Transverse colon (tissue), 4 donors: ENCODE results near the gene PDE4B. TPM values are rescaled to one million over a fixed set of nuclear protein-coding genes. Genes with fewer than 3 reads are reported as not detected.

ENCODE experiments used
- DNase-seq: peaks from one replicate; pipeline ENCODE4 v3.0.0-alpha.2; 2019
- H3K27ac ChIP-seq, 4 donors: fragments of 200-600 bp; sonication (generic); 2 replicates each; pipeline ENCODE4 v1.5.1; 2016 to 2018; ENCODE audit warnings: inconsistent platforms in 4 of 4
- H3K27me3 ChIP-seq: fragments of 200-600 bp; sonication (generic); 2 replicates; pipeline ENCODE4 v1.5.1; 2017; ENCODE audit warnings: inconsistent platforms
- H3K36me3 ChIP-seq, 4 donors: fragments of 200-600 bp; sonication (generic); 2 replicates each; pipeline ENCODE4 v1.5.1; 2017 to 2019; ENCODE audit warnings: inconsistent platforms in 4 of 4
- H3K4me1 ChIP-seq, 4 donors: fragments of 200-600 bp; sonication (generic); 2 replicates each; pipeline ENCODE4 v1.5.1; 2017 to 2020; ENCODE audit warnings: inconsistent platforms in 4 of 4
- H3K4me3 ChIP-seq, 4 donors: fragments of 200-600 bp; sonication (generic); 1 replicate in 1 of 4; 2 replicates in 3 of 4; pipeline versions ENCODE4 v1.5.1 to v1.6.1; 2017 to 2019; ENCODE audit warnings: inconsistent platforms in 4 of 4
- H3K9me3 ChIP-seq, 2 donors: fragments of 200-600 bp; sonication (generic); 2 replicates each; pipeline ENCODE4 v1.5.1; 2017 to 2019; ENCODE audit warnings: inconsistent platforms in 2 of 2
- CTCF ChIP-seq, 5 experiments: fragments of 200-600 bp in 3 of 5; fragments of 450-650 bp in 2 of 5; sonication (generic) in 3 of 5; IDR thresholded peaks; 1 replicate in 2 of 5; 2 replicates in 3 of 5; pipeline ENCODE4 v1.5.1; 2016 to 2017; ENCODE audit warnings: antibody characterized with exemption in 5 of 5, inconsistent platforms in 3 of 5, mild to moderate bottlenecking in 2 of 5, moderate library complexity in 1 of 5
- EP300 ChIP-seq: sonication (generic); formaldehyde crosslinking; IDR thresholded peaks from one replicate; pipeline ENCODE4 v1.6.1; 2017; ENCODE audit warnings: antibody characterized with exemption, low read depth
- POLR2A ChIP-seq: fragments of 450-650 bp; IDR thresholded peaks from one replicate; pipeline ENCODE4 v1.6.1; 2016; ENCODE audit warnings: antibody characterized with exemption, mild to moderate bottlenecking, moderate library complexity
- POLR2AphosphoS5 ChIP-seq, 3 donors: sonication (generic); formaldehyde crosslinking; IDR thresholded peaks; one replicate each; pipeline ENCODE4 v1.6.1; 2016; ENCODE audit warnings: antibody characterized with exemption in 3 of 3
- WGBS, 2 donors: methylation state at CpG; one replicate each; pipeline ENCODE4 v1.1.5; 2018; ENCODE audit warnings: low coverage in 1 of 2; 5-methylcytosine and 5-hydroxymethylcytosine counted together
- in situ Hi-C, 4 donors: fragments of 200-750 bp; cut with MboI; loops; one replicate each; pipeline versions ENCODE4 v1.15.0 to v1.15.1; 2017; ENCODE audit warnings: low sequenced_read_pairs in 3 of 4, low pct_ligation_motif_present in 1 of 4, low pct_unique_long_range_greater_than_20kb in 1 of 4
- intact Hi-C: fragments of 100-400 bp; cut with DNase I; formaldehyde crosslinking; loops from one replicate; pipeline ENCODE4 v1.15.1; 2023; ENCODE audit warnings: low total_unique reads
- total RNA-seq, 4 donors: library from RNA; depleted of rRNA; stranded (reverse); fragments of >200 nt; gene quantifications; one replicate each; pipeline ENCODE4 v1.1.0, GENCODE V29; 2016

Gene PDE4B
- total RNA-seq, 4 donors from 2014 or later, result 4.5 to 14.8 (median 6.5) TPM

GRCh38 chr1:66283622-66284041 is 490.9 kb downstream of the PDE4B start:
- no peak overlapping the region for H3K27ac ChIP-seq
- no peak for DNase-seq
- WGBS, 2 donors, result 72 to 80% methylated on average over 1 to 2 of the region's 2 CpGs

GRCh38 chr1:66284746-66285145 is 492.1 kb downstream of the PDE4B start:
- H3K27ac ChIP-seq, result no peak overlapping the region
- 89 to 95% methylated on average over 2 of the region's 2 CpGs for WGBS, 2 donors
- intact Hi-C loops, result no loop called here
- no peaks in the 10 kb centered on the region for H3K36me3 ChIP-seq
- H3K4me3 ChIP-seq, result no peak overlapping the region
- no peaks in the 10 kb centered on the region for H3K27me3 ChIP-seq
- TF ChIP-seq POLR2AphosphoS5 (IDR thresholded peaks at IDR 0.05) (no peak), EP300 (no peak), CTCF (IDR thresholded peaks at IDR 0.05) (no peak), POLR2A (no peak)
- DNase-seq, result no peak
- no peaks in the 10 kb centered on the region for H3K9me3 ChIP-seq
- H3K4me1 ChIP-seq, result peaks cover 0 to 9% (median 3%) of the 10 kb centered on the region in 4 donors
- in situ Hi-C loops, result no loop called here

More at GRCh38 chr1:66283622-66284041, 490.9 kb downstream of the PDE4B start:
- no peaks in the 10 kb centered on the region for H3K27me3 ChIP-seq
- intact Hi-C loops (no loop called here), in situ Hi-C loops (no loop called here)
- no peaks in the 10 kb centered on the region for H3K9me3 ChIP-seq
- H3K36me3 ChIP-seq, result no peaks in the 10 kb centered on the region
- no peak for TF ChIP-seq POLR2AphosphoS5 (IDR thresholded peaks at IDR 0.05)
- TF ChIP-seq EP300, result no peak
- no peak for TF ChIP-seq CTCF (IDR thresholded peaks at IDR 0.05)
- no peak for TF ChIP-seq POLR2A
- H3K4me3 ChIP-seq, result no peak overlapping the region
- peaks cover 0 to 14% (median 4%) of the 10 kb centered on the region in 4 donors for H3K4me1 ChIP-seq

- Histone ChIP-seq H3K27ac (no peak overlapping the region), H3K4me3 (no peak overlapping the region), H3K4me1 (peaks cover 0 to 9% (median 3%) of the 10 kb centered on the region in 4 donors), H3K36me3 (no peaks in the 10 kb centered on the region), H3K9me3 (no peaks in the 10 kb centered on the region), H3K27me3 (no peaks in the 10 kb centered on the region)
- in situ Hi-C loops (no loop called here), intact Hi-C loops (no loop called here)
- no peak for TF ChIP-seq POLR2A
- no peak for DNase-seq
- WGBS, 2 donors, result 40 to 58% methylated on average over 1 to 2 of the region's 2 CpGs
Observed at GRCh38 chr1:66285618-66286270, 493.0 kb downstream of the PDE4B start.

- H3K27me3 ChIP-seq, result no peaks in the 10 kb centered on the region
- no peaks in the 10 kb centered on the region for H3K9me3 ChIP-seq
- intact Hi-C loops (no loop called here), in situ Hi-C loops (no loop called here)
- no peak overlapping the region for H3K4me3 ChIP-seq
- H3K4me1 ChIP-seq, result peaks cover 0 to 13% (median 3%) of the 10 kb centered on the region in 4 donors
- no peak for DNase-seq
- H3K27ac ChIP-seq, result no peak overlapping the region
- no peaks in the 10 kb centered on the region for H3K36me3 ChIP-seq
- TF ChIP-seq CTCF (IDR thresholded peaks at IDR 0.05) (no peak), POLR2A (no peak), POLR2AphosphoS5 (IDR thresholded peaks at IDR 0.05) (no peak), EP300 (no peak)
Observed at GRCh38 chr1:66286307-66286706, 493.6 kb downstream of the PDE4B start.

- in situ Hi-C loops, result no loop called here
- peaks cover 0 to 11% (median 3%) of the 10 kb centered on the region in 4 donors for H3K4me1 ChIP-seq
- no peaks in the 10 kb centered on the region for H3K36me3 ChIP-seq
- no peaks in the 10 kb centered on the region for H3K27me3 ChIP-seq
- no peaks in the 10 kb centered on the region for H3K9me3 ChIP-seq
- no peak overlapping the region for H3K4me3 ChIP-seq
- 95 to 100% methylated on average over 1 to 2 of the region's 2 CpGs for WGBS, 2 donors
- H3K27ac ChIP-seq, result no peak overlapping the region
- no peak for DNase-seq
- TF ChIP-seq EP300 (no peak), POLR2AphosphoS5 (IDR thresholded peaks at IDR 0.05) (no peak), CTCF (IDR thresholded peaks at IDR 0.05) (no peak)
- intact Hi-C loops, result no loop called here
Observed at GRCh38 chr1:66288048-66288447, 495.4 kb downstream of the PDE4B start.
